ENCODE measurements around the gene LEKR1.
"Not testable (repeated sequence)": the region's sequence is repeated elsewhere in the genome, so short reads cannot be mapped to it uniquely, and the experiment has no call there.

The LEKR1 gene

DNA sequence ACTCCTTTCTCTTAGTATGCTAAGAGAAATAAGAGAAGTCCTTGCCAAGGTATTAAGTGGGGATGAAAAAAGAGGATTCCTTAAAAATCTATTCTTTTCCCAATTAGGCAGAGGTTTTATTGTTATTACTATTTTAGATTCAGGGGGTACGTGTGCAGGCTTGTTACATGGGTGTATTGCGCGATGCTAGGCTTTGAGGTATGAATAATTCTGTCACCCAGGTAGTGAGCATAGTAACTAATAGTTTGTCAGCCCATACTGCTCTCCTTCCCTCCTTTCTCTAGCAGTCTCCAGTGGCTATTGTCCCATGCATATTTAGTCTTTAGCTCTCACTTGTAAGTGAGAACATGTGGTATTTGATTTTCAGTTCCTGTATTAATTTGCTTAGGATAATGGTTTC is 83.9 kb downstream of the LEKR1 start:
- DNase-seq: no peak

DNA sequence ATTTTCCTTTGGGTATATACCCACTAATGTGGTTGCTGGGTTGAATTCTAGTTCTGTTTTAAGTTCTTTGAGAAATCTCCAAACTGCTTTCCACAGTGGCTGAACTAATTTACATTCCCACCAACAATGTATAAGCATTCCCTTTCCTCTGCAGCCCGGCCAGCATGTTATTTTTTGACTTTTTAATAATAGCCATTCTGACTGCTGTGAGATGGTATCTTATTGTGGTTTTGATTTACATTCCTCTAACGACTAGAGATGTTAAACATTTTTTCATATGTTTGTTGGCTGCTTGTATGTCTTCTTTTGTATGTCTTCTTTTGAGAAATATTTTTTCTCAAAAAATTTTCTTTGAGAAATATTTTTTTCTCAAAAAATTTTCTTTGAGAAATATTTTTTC is 84.7 kb downstream of the LEKR1 start:
- DNase-seq: not testable (repeated sequence)

DNA sequence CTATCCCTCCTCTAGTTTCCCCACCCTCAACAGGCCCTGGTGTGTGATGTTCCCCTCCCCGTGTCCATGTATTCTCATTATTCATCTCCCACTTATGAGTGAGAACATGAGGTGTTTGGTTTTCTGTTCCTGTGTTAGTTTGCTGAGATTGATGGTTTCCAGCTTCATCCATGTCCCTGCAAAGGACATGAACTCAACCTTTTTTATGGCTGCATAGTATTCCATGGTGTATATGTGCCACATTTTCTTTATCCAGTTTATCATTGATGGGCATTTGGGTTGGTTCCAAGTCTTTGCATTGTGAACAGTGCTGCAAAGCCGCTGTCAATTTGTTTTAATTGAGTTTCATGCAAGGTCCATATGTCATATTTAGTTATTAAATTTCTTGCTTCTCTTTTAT is 88.1 kb downstream of the LEKR1 start:
- not testable (repeated sequence) for DNase-seq

DNA sequence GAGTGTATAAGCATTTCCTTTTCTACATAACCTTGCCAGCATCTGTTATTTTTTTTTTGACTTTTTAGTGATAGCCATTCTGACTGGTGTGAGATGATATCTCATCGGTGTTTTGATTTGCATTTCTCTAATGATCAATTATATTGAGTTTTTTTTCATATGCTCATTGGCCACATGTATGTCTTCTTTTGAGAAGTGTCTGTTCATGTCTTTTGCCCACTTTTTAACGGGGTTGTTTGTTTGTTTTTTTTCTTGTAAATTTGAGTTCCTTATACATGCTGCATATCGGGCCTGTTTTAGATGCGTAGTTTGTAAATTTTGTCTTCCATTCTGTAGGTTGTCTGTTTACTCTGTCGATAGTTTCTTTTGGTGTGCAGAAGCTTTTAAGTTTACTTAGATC is 89.2 kb downstream of the LEKR1 start:
- DNase-seq: no peak

DNA sequence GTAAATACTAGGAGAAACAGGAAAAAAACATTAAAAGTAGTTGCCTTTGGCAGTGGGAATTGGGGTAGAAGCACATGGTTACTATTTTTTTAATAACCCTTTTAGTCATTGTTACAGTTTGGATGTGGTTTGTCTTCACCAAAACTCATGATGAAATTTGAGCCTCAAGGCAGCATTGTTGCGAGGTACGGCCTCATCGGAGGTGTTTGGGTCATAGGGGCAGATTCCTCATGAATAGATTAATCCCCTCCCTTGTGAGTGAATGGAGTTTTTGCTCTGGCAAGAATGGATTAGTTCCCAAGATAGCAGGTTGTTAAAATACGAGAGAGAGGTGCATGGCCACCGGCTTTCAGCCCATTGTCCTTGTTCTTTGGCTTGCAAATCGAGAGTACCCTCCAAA is 92.6 kb downstream of the LEKR1 start:
- no peak for DNase-seq

DNA sequence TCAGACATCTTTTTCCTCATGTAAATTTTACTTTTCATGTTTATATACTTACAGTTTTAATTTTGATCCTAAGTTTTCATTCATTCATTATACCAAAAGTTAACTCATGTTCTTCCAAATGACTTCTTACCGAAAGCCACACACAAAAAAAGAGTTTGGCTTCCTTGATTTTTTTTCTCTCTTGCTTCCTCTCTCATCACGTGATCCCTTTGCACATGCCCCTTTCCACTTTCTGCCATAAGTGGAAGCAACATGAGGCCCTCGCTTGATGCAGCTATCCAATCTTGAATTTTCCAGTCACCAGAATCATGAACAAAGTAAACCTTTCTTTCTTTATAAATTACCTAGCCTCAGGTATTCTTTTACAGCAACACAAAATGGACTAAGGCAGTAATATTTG is 93.7 kb downstream of the LEKR1 start:
- no peak for DNase-seq

DNA sequence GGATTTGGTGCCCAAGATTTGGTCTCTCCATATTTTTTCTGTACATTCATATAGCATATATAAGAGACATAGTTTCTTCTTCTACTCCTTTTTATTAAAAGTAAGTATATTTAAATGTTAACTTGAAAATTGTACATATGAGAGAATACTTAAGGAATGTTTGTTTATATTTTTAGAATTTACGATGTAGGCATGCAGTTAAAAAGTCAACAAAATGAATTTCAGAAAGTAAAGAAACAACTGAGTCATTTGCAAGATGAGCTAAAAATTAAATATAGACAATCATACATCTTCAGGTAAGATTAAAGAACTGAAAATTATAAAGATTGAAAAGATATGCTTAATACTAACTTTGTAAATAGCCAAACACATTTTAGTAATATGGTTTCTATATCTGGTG is 94.2 kb downstream of the LEKR1 start:
- DNase-seq: no peak

DNA sequence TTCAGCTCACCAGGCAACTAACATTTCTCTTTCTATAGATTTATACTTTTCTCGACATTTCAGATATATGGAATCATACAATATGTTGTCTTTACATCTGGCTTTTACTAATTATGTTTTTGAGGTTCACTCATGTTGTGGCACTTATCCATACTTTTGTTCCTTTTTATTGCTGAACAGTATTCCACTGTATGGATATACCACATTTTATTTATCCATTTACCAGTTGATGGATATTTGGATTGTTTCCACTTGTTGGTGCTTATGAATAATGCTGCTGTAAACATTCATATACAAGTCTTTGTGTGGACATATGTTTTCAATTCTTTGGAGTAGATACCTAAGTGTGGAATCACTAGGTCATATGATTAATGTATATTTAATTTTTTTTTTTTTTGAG is 97.2 kb downstream of the LEKR1 start:
- no peak for DNase-seq

DNA sequence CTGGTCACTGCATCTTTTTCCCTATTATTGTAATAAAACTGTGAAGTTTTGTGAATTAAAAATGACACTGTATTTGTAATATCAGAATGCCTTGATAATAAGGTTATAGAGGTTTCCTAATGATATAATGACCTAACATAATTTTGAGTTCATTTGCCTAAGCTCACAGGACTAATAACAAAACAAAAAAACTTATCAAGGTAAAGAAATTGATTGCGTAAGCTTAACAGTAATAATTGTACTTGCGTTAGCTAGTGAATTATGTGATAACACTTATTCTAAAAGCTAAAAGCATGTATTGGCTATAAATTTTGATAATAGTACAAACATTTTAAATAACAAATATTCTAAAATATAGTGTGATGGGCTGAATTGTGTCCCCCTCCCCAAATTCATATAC is 112.6 kb downstream of the LEKR1 start:
- DNase-seq: no peak

DNA sequence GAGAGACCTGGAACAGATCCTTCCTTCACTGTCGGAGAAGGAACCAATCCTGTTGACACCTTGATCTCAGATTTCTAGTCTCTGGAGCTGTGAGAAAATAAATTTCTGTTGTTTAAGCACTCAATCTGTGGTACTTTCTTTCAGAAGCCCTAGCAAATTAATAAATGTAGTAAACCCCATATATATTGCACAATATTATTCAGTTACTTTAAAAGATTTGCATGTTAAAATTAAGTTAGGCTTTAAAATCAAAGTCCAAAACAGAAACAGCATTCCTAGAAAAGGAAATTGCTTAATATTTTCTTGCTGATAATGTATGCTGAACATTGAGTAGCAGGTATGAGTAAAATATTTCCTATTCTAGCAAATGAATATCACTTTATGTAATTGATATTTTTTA is 113.2 kb downstream of the LEKR1 start:
- DNase-seq: no peak

DNA sequence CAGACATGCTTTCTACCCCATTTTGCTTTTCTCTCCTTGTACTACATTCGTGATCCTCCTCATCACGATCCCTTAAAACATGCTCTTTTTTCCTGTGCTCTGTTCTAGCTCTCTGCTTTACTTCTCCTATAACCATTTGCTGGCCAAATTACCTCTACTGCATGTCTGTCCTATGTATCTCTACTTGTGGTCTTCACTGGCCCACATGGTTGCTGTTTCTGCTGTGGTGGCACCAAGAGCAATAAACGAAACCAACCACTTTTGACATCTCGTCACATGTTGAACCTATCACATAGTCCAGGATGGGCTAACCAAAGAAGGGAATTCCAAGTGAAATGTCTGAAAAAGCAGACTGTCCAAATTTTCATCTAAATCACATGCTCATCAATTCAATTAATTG is 115.2 kb downstream of the LEKR1 start:
- no peak for DNase-seq

DNA sequence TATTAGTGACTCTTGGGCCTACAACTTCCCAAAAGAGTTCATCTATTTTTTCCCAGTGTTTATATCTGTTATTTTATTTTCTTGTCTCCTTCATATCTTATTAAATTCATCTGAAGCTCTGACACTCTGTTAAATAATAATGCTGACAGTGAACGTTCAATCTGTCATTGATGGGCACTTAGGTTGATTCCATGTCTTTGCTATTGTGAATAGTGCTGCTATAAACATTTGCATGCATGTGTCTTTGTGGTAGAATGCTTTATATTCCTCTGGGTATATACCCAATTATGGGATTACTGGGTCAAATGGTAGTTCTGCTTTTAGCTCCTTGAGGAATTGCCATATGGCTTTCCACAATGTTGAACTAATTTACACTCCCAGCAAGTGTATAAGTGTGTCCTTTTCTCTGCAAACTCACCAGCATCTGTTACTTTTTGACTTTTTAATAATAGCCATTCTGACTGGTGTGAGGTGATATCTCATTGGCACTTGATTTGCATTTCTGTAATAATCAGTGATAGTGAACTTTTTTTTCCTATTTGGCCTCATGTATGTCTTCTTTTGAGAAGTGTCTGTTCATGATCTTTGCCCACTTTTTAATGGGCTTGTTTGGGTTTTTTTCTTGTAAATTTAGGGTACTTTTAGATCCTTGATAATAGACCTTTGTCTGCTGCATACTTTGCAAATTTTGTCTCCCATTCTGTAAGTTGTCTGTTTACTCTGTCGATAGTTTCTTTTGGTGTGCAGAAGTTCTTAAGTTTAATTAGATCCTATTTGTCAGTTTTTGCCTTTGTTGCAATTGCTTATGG is 122.5 kb downstream of the LEKR1 start:
- no peak for DNase-seq

DNA sequence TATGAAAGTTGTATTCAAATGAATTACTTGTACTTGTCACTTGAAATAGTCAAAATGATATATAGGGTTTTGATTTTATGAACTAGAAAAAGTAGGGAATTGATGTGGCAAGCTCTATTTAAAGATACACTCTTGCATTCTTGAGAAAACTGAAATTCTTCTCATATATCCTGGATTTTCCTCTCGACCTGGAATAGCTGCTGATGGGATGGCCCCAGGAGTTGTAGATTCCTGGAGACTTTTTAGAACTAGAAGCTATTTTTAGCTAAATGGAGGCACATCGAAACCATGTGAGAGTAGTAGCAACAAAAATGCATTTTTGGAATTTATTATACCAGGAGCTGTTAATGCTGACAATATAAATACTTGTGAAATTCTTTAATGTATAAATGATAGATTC is 125.9 kb downstream of the LEKR1 start:
- DNase-seq: no peak

DNA sequence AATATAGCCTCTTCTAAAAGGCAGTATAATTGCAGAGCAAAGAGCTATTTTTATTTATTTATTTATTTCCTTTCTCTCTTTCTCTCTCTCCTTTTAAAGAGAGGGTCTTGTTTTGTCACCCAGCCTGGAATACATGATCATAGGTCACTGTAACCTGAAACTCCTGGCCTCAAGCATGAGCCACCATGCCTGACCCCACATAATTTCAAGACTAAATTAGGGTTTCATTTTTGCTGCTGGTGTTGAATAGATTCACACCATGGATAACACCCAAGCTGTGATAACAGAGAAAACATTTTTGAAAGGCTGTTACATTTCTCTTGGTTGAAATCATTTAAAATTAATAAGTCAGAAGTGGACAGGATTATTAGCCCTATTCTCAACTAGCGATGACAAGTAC is 131.6 kb downstream of the LEKR1 start:
- no peak for DNase-seq

DNA sequence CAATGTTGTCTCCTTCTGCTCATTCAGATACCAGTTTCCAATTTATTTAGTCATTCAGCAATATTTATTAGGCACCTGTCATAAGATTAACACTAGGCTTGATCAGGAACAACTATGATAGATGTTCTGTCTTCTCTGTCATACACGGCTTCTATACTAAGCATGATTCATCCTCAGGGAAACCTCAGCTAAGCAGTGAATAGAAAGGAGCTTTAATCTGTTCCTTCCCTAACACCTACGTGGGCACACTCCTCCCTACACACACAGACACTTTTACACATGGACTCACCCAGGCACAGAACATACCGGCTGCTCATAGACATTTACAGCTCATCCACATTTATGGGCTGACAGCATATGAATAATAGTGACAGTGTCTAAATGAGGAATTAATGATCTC is 136.9 kb downstream of the LEKR1 start:
- no peak for DNase-seq

DNA sequence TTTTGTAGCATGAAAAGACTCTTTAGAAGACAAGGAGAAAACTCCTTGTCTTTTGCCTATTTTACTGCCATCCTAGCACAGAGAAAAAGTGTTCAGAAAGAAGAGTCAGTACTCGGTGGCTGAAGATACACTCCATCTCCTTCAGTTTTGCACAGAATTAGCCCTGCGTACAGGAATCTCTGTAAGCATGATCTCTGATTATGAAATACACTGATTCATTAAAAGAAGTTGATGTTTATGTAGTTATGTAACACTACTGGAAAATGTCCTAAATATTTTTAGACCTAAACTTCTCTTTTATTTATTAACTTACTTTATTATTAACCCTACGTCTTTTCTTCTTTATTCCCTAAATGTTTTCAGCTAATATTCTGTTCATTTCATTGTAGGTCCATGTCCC is 138.4 kb downstream of the LEKR1 start:
- no peak for DNase-seq

DNA sequence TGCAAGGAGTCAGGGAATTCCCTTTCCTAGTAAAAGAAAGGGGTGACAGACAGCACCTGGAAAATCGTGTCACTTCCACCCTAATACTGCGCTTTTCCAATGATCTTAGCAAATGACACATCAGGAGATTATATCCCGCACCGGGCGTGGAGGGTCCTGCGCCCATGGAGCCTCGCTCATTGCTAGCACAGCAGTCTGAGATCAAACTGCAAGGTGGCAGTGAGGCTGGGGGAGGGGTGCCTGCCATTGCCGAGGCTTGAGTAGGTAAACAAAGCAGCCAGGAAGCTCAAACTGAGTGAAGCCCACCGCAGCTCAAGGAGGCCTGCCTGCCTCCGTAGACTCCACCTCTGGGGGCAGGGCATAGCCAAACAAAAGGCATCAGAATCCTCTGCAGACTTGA is 140.2 kb downstream of the LEKR1 start:
- DNase-seq: not testable (repeated sequence)

DNA sequence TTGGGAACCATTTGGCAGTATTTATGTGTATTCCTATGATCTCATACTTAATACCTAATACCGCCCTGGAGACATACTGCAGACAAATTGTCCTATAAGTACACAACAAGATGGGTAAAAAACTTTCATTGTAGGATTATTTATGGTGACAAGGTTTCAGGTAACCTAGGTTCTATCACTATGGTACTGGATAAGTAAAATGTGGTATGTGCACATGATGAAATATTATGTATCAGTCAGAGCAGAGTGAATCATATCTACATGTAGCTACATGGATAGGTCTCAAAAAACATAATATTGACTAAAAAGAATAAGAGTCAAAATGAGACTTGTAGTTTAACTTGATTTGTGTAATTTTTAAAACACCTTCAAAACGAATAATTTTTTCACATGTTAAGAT is 147.8 kb downstream of the LEKR1 start:
- no peak for DNase-seq

DNA sequence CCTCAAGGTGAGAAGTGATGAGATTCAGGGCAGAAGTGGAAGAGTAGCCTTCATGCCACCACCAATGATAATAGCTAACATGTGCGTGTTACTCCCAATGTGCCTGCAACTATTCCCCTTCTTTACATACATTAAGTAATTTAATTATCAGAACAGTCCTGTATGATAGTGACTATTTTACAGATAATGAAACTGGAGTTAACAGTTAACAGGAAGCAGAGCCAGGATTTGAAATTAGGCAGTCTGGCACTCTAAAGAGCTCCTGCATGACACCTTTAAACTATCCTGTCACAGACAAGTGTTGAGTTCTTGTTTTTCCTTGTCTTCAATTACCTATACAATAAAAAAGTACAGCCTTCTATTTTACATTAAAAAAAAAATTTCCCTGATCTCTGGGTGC is 148.8 kb downstream of the LEKR1 start:
- DNase-seq: no peak

DNA sequence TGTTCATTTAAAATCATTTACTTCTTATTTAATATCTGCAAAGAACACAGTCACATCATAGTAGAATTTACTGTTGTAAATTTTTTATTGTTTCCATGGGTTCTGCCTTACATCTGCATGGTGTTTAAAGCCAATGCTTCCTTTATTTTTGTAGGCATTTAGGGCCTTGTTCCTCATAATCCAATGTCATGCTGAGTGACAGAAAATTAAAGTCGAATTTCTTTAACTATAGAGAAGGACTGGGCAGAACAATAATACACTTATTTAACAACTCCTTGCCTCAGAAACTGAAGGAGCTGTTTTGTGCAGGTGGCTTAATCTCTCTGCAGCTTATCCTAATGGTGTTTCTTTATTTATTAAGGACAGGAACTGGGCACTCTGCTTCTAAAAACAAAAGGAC is 149.6 kb downstream of the LEKR1 start:
- no peak for DNase-seq

DNA sequence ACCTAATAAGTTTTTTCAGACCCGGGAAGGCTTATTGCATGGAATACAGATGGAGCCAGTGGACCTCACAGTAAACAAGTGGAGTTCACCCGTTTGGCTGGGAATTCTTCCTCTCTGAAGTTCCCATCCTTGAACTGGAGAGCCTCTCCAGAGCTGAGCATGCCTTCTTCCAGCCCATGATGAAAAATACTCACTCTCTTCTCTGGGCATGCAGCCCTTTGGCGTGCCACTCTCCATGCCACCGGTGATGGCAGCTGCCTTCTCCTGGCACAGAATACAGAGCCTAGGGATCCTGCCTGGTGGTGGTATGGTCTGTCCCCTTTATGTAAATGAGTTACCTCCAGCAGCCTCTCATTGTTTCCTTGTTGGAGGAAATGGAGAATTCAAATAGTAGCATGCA is 150.8 kb downstream of the LEKR1 start:
- DNase-seq: no peak

DNA sequence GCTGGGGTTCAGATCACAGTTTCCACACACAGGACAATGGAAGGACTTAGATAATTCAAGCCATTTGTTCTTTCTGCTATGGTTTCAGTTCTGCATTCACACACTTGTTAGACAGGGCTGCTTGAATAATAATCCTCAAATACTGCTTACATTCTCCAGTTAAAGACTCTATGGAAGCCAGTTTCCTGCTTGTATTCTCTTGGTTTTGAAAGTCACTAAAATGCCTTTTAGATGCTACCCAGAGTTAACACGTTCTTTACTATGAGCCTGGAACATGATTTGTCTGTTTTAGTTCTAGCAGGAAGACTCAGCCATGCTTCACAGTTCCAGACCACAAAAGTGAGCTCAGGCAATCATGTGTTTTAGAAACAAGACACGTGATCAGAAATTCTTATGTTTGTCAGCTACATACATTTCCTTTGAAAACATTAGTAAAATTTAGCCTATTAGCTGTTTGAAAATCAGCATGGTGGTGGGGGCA is 152.4 kb downstream of the LEKR1 start:
- DNase-seq: no peak

DNA sequence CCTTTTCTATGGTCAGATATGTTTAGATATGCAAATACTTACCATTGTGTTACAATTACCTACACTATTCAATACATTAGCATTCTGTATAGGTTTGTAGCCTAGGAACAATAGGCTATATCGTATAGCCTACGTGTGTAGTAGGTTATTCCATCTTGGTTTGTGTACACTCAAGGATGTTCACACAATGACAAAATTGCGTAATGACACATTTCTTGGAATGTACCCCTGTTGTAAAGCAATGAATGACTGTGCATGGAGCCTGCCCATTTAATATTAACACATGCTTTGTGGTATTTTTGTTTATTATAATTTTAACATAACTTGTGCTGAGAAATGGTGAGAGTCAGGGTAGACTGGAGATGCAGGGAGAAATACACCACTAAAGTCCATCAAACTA is 154.9 kb downstream of the LEKR1 start:
- DNase-seq: no peak

DNA sequence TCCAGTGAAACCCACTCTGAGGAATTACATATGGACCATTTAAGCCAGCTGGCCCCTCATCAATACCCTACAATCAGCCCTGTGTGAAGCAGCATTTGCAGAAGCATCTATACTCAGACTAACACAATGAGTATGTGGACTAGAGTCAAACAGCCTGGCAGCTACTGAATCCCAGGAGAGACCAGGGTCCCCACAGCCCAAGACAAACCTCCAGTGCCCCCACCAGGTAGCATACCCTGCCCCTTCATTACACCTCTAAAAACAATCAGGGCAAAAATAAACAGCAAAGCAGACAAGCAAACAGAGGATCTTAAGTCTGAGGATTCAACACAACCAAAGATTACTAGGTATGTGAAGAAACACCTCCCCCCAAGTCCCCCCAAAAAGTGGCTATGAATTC is 157.4 kb downstream of the LEKR1 start:
- DNase-seq: no peak

DNA sequence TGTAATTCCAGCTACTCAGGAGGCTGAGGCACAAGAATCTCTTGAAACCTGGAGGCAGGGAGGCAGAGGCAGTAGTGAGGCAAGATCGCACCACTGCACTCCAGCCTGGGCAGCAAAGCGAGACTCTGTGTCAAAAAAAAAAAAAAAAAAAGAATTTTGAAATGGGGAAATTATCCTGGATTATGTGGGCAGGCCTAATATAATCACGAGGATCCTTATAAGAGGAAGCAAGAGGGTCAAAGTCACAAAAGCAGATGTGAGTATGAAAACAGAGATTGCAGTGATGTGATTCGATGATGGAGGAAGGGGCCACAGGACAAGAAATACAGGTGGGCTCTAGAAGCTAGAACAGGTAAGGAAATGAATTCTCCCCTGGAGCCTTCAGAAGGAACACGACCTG is 159.6 kb downstream of the LEKR1 start:
- DNase-seq: no peak
